Subcutaneous abdominal adipose tissue (tissue), 5 donors: ENCODE data around the gene EHD1.

Source experiments
- H3K27ac ChIP-seq: one replicate; pipeline ENCODE4 v1.7.0; 2013; ENCODE audit warnings: low read depth, mild to moderate bottlenecking, inconsistent platforms, low read length, moderate library complexity
- H3K27me3 ChIP-seq, 5 donors: one replicate each; pipeline ENCODE4 v1.7.0; 2013; ENCODE audit warnings: low read length in 5 of 5, inconsistent platforms in 1 of 5; ENCODE audit not compliant: control insufficient read depth in 5 of 5, insufficient read depth in 4 of 5
- H3K36me3 ChIP-seq, 5 donors: one replicate each; pipeline ENCODE4 v1.7.0; 2013; ENCODE audit warnings: low read length in 5 of 5; ENCODE audit not compliant: control insufficient read depth in 5 of 5, insufficient read depth in 5 of 5
- H3K4me1 ChIP-seq, 5 donors: one replicate each; pipeline ENCODE4 v1.7.0; 2013; ENCODE audit warnings: low read length in 5 of 5, mild to moderate bottlenecking in 3 of 5, moderate library complexity in 1 of 5; ENCODE audit not compliant: control insufficient read depth in 5 of 5, insufficient read depth in 5 of 5
- H3K4me3 ChIP-seq, 5 donors: one replicate each; pipeline ENCODE4 v1.7.0; 2013; ENCODE audit warnings: low read length in 5 of 5, low read depth in 1 of 5
- H3K9ac ChIP-seq, 5 donors: one replicate each; pipeline ENCODE4 v1.7.0; 2013; ENCODE audit warnings: low read length in 5 of 5, mild to moderate bottlenecking in 4 of 5, moderate library complexity in 3 of 5
- H3K9me3 ChIP-seq, 5 donors: one replicate each; pipeline ENCODE4 v1.7.0; 2013; ENCODE audit warnings: low read length in 5 of 5; ENCODE audit not compliant: control insufficient read depth in 5 of 5
- donor health status: healthy.
- donor health status: healthy.
- donor health status: healthy.
- donor health status: healthy.
- donor health status: healthy.

The EHD1 gene

GRCh38 chr11:64875369-64876228 lies 2.8 kb downstream of the EHD1 start:
- Histone ChIP-seq H3K27ac (peak overlapping the region; percentile 94), H3K4me1 (peaks cover 30 to 88% (median 83%) of the 10 kb centered on the region in 5 donors), H3K9ac (peak overlapping the region in 3 of 5 donors; percentile 84 to 98 (median 96)), H3K27me3 (no peaks in the 10 kb centered on the region), H3K36me3 (peaks cover 0 to 39% (median 32%) of the 10 kb centered on the region in 5 donors), H3K9me3 (no peaks in the 10 kb centered on the region), H3K4me3 (peak overlapping the region; percentile 90 to 100 (median 98))

GRCh38 chr11:64874308-64875240 lies 3.8 kb downstream of the EHD1 start:
- Histone ChIP-seq H3K4me3 (peak overlapping the region in 4 of 5 donors; percentile 22 to 42 (median 25)), H3K36me3 (peaks cover 0 to 39% (median 32%) of the 10 kb centered on the region in 5 donors), H3K9me3 (no peaks in the 10 kb centered on the region), H3K4me1 (peaks cover 40 to 88% (median 83%) of the 10 kb centered on the region in 5 donors), H3K9ac (no peak overlapping the region), H3K27ac (peak overlapping the region; percentile 94), H3K27me3 (no peaks in the 10 kb centered on the region)

- H3K9me3 ChIP-seq, result no peaks in the 10 kb centered on the region
- peaks cover 0 to 47% (median 39%) of the 10 kb centered on the region in 5 donors for H3K36me3 ChIP-seq
- H3K27me3 ChIP-seq, result no peaks in the 10 kb centered on the region
- peak overlapping the region in 1 of 5 donors; percentile 9 for H3K9ac ChIP-seq
- H3K27ac ChIP-seq, result no peak overlapping the region
- H3K4me1 ChIP-seq, result peaks cover 46 to 90% (median 86%) of the 10 kb centered on the region in 5 donors
- H3K4me3 ChIP-seq, result no peak overlapping the region
These were observed 5.5 kb downstream of the EHD1 start for GRCh38 chr11:64872790-64873488.

GRCh38 chr11:64871492-64871891 lies 6.9 kb downstream of the EHD1 start:
- Histone ChIP-seq H3K27me3 (no peaks in the 10 kb centered on the region), H3K4me1 (peaks cover 39 to 76% (median 72%) of the 10 kb centered on the region in 5 donors), H3K9ac (peak overlapping the region in 1 of 5 donors; percentile 76), H3K27ac (peak overlapping the region; percentile 98), H3K4me3 (peak overlapping the region in 3 of 5 donors; percentile 3 to 46 (median 8)), H3K9me3 (no peaks in the 10 kb centered on the region), H3K36me3 (peaks cover 0 to 53% (median 45%) of the 10 kb centered on the region in 5 donors)

- H3K27me3 ChIP-seq, result no peaks in the 10 kb centered on the region
- H3K4me3 ChIP-seq, result peak overlapping the region in 4 of 5 donors; percentile 8 to 46 (median 32)
- H3K36me3 ChIP-seq, result peaks cover 0 to 54% (median 45%) of the 10 kb centered on the region in 5 donors
- no peaks in the 10 kb centered on the region for H3K9me3 ChIP-seq
- peak overlapping the region; percentile 98 for H3K27ac ChIP-seq
- H3K4me1 ChIP-seq, result peaks cover 35 to 74% (median 67%) of the 10 kb centered on the region in 5 donors
- H3K9ac ChIP-seq, result peak overlapping the region in 2 of 5 donors; percentile 73 to 76
These were observed 7.4 kb downstream of the EHD1 start for GRCh38 chr11:64870893-64871466.

- peaks cover 34 to 74% (median 67%) of the 10 kb centered on the region in 5 donors for H3K4me1 ChIP-seq
- H3K4me3 ChIP-seq, result peak overlapping the region; percentile 25 to 55 (median 46)
- H3K36me3 ChIP-seq, result peaks cover 0 to 54% (median 45%) of the 10 kb centered on the region in 5 donors
These were observed 8.1 kb downstream of the EHD1 start for GRCh38 chr11:64870176-64870892.

GRCh38 chr11:64869571-64870175 lies 8.7 kb downstream of the EHD1 start:
- Histone ChIP-seq H3K4me3 (peak overlapping the region; percentile 6 to 55 (median 46)), H3K27ac (peak overlapping the region; percentile 98), H3K4me1 (peaks cover 39 to 74% (median 67%) of the 10 kb centered on the region in 5 donors), H3K36me3 (peaks cover 0 to 50% (median 45%) of the 10 kb centered on the region in 5 donors), H3K27me3 (no peaks in the 10 kb centered on the region), H3K9me3 (no peaks in the 10 kb centered on the region), H3K9ac (peak overlapping the region; percentile 23 to 76 (median 73))

More at GRCh38 chr11:64870176-64870892, 8.1 kb downstream of the EHD1 start:
- Histone ChIP-seq H3K9ac (peak overlapping the region in 4 of 5 donors; percentile 27 to 76 (median 74)), H3K9me3 (no peaks in the 10 kb centered on the region), H3K27ac (peak overlapping the region; percentile 98), H3K27me3 (no peaks in the 10 kb centered on the region)

GRCh38 chr11:64868904-64869570 lies 9.4 kb downstream of the EHD1 start:
- Histone ChIP-seq H3K27ac (peak overlapping the region; percentile 98), H3K4me3 (no peak overlapping the region), H3K9me3 (no peaks in the 10 kb centered on the region), H3K27me3 (no peaks in the 10 kb centered on the region), H3K4me1 (peaks cover 42 to 75% (median 68%) of the 10 kb centered on the region in 5 donors), H3K9ac (peak overlapping the region; percentile 11 to 75 (median 56)), H3K36me3 (peaks cover 0 to 45% (median 40%) of the 10 kb centered on the region in 5 donors)
